Measurements from ENCODE around the gene ABCA2. TPM values are rescaled to one million over a fixed set of nuclear protein-coding genes. Genes with fewer than 3 reads are reported as not detected.

ABCA2 gene
- total RNA-seq, 1 experiment from 2014 or later, result 27.0 TPM

DNA sequence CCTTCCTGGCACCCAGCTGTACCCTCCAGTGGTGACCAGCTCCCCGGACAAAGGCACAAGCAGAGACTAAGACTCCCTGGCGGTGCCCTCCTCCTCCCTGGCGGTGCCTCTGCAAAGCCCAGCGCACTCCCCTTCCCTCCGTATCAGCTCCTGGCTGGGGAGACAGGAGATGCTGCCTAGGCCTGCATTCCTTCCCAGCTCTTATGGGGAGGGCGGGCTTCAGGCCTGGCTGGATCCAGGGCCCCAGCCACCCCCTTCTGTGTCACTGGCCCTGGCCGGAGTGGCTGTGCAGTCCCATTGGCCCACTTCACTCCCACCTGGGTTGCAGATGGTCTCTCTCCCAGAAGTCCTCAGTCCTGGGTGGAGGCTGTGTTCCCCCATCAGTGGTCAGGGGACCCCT lies 69.6 kb downstream of the ABCA2 start:
- Histone ChIP-seq H3K4me3 (ENCODE audit: low read depth in 2 of 2, low read length in 2 of 2) (no peak overlapping the region), H3K4me1 (ENCODE audit: control insufficient read depth, insufficient read depth, low read length) (no peaks in the 10 kb centered on the region), H3K27ac (ENCODE audit: low read length) (no peak overlapping the region), H3K36me3 (ENCODE audit: control insufficient read depth, insufficient read depth, low read length) (no peaks in the 10 kb centered on the region), H3K9me3 (ENCODE audit: control insufficient read depth, insufficient read depth, low read depth, low read length) (no peaks in the 10 kb centered on the region), H3K27me3 (ENCODE audit: control insufficient read depth, insufficient read depth, low read length) (no peaks in the 10 kb centered on the region)
- no peak for DNase-seq (ENCODE audit: low read depth, low spot score)
- in situ Hi-C loops (cut with HindIII; ENCODE audit: low pct_unique_long_range_greater_than_20kb, low sequenced_read_pairs), result no loop called here
- BruUV-seq (replicated peaks), result no TSS peak
- ChIA-PET POLR2A (no interaction called here), CTCF (no interaction called here)
- no peak for TF ChIP-seq SIN3A (IDR thresholded peaks at IDR 0.05; ENCODE audit: borderline replicate concordance, insufficient read depth, low read depth, low read length)
- TF ChIP-seq, protein P1, sequence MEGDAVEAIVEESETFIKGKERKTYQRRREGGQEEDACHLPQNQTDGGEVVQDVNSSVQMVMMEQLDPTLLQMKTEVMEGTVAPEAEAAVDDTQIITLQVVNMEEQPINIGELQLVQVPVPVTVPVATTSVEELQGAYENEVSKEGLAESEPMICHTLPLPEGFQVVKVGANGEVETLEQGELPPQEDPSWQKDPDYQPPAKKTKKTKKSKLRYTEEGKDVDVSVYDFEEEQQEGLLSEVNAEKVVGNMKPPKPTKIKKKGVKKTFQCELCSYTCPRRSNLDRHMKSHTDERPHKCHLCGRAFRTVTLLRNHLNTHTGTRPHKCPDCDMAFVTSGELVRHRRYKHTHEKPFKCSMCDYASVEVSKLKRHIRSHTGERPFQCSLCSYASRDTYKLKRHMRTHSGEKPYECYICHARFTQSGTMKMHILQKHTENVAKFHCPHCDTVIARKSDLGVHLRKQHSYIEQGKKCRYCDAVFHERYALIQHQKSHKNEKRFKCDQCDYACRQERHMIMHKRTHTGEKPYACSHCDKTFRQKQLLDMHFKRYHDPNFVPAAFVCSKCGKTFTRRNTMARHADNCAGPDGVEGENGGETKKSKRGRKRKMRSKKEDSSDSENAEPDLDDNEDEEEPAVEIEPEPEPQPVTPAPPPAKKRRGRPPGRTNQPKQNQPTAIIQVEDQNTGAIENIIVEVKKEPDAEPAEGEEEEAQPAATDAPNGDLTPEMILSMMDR (IDR thresholded peaks at IDR 0.05), result no peak
- no peak for TF ChIP-seq POLR2AphosphoS5 (IDR thresholded peaks at IDR 0.05; ENCODE audit: low read depth, low read length)
- TF ChIP-seq TCF7L2 (IDR thresholded peaks at IDR 0.05; ENCODE audit: low read depth, low read length), result no peak
- TF ChIP-seq, protein P2, sequence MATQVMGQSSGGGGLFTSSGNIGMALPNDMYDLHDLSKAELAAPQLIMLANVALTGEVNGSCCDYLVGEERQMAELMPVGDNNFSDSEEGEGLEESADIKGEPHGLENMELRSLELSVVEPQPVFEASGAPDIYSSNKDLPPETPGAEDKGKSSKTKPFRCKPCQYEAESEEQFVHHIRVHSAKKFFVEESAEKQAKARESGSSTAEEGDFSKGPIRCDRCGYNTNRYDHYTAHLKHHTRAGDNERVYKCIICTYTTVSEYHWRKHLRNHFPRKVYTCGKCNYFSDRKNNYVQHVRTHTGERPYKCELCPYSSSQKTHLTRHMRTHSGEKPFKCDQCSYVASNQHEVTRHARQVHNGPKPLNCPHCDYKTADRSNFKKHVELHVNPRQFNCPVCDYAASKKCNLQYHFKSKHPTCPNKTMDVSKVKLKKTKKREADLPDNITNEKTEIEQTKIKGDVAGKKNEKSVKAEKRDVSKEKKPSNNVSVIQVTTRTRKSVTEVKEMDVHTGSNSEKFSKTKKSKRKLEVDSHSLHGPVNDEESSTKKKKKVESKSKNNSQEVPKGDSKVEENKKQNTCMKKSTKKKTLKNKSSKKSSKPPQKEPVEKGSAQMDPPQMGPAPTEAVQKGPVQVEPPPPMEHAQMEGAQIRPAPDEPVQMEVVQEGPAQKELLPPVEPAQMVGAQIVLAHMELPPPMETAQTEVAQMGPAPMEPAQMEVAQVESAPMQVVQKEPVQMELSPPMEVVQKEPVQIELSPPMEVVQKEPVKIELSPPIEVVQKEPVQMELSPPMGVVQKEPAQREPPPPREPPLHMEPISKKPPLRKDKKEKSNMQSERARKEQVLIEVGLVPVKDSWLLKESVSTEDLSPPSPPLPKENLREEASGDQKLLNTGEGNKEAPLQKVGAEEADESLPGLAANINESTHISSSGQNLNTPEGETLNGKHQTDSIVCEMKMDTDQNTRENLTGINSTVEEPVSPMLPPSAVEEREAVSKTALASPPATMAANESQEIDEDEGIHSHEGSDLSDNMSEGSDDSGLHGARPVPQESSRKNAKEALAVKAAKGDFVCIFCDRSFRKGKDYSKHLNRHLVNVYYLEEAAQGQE (IDR thresholded peaks at IDR 0.05; ENCODE audit: insufficient read depth in 1 of 2, low read depth in 2 of 2, low read length in 1 of 2), result no peak
- intact Hi-C loops (cut with micrococcal nuclease; ENCODE audit: unreplicated experiment), result no loop called here
- no peak for ATAC-seq

DNA sequence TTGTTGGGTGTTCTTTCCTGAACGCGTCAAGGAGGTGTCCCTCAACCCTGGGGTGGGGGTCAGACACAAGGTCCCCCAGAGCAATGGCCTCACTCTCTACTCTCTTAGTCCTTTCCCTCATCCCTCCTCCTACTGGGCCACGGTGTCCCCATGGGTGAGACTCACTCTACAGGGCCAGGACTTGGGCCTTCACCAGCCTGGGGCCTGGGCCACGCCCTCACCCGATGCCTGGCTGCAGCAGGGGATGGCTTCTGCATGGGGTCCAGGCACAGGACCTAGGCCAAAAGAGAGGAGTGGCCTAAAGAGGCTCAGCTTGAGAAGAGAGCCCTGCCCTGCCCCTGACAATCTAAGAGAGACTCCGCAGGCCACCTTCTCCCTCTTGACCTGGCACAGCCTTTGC lies 70.1 kb downstream of the ABCA2 start:
- CTCF ChIA-PET, result no interaction called here
- Histone ChIP-seq H3K9me3 (ENCODE audit: control insufficient read depth, insufficient read depth, low read depth, low read length) (no peaks in the 10 kb centered on the region), H3K36me3 (ENCODE audit: control insufficient read depth, insufficient read depth, low read length) (no peaks in the 10 kb centered on the region), H3K4me1 (ENCODE audit: control insufficient read depth, insufficient read depth, low read length) (no peaks in the 10 kb centered on the region), H3K27me3 (ENCODE audit: control insufficient read depth, insufficient read depth, low read length) (no peaks in the 10 kb centered on the region), H3K4me3 (ENCODE audit: low read depth in 2 of 2, low read length in 2 of 2) (no peak overlapping the region), H3K27ac (ENCODE audit: low read length) (no peak overlapping the region)
- TF ChIP-seq TCF7L2 (IDR thresholded peaks at IDR 0.05; ENCODE audit: low read depth, low read length), result no peak
- TF ChIP-seq, protein P2 (IDR thresholded peaks at IDR 0.05; ENCODE audit: insufficient read depth in 1 of 2, low read depth in 2 of 2, low read length in 1 of 2), result no peak
- TF ChIP-seq SIN3A (IDR thresholded peaks at IDR 0.05; ENCODE audit: borderline replicate concordance, insufficient read depth, low read depth, low read length), result no peak
- TF ChIP-seq POLR2AphosphoS5 (IDR thresholded peaks at IDR 0.05; ENCODE audit: low read depth, low read length), result no peak
- TF ChIP-seq, protein P1 (IDR thresholded peaks at IDR 0.05), result no peak
- intact Hi-C loops (cut with micrococcal nuclease; ENCODE audit: unreplicated experiment), result no loop called here
- in situ Hi-C loops (cut with HindIII; ENCODE audit: low pct_unique_long_range_greater_than_20kb, low sequenced_read_pairs), result no loop called here
- POLR2A ChIA-PET, result no interaction called here
- no TSS peak for BruUV-seq (replicated peaks)
- ATAC-seq, result no peak
- DNase-seq (ENCODE audit: low read depth, low spot score), result no peak
